ENCODE measurements around the gene RAI14. TPM values are rescaled to one million over a fixed set of nuclear protein-coding genes. Genes with fewer than 3 reads are reported as not detected.

The RAI14 gene
- total RNA-seq, 4 donors from 2014 or later = 24.2 to 40.1 (median 28.0) TPM

DNA sequence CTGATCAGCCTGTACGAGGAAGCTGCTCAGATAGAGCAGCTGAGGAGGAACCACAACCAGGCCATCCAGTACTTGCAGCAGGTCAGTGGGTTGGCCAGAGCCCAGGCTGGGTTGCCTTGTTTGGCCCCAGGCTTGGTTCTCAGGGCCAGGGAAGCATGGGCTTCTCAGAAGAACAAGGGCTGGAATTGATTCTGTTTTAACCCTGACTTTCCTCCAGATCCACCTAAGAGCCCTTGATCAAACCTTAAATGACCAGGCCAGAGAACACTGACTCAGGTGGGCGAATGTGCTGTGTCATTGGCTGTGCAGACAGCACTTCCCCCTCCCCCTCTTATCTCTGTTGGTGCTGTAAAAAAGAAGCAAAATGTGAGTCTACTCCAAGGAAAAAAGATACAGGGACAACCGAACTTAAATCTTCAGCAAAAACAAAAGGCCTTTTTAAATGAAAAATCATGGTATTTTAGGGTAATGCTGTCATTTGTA lies 210.9 kb downstream of the RAI14 start:
- H3K9me3 ChIP-seq = no peaks in the 10 kb centered on the region
- no peaks in the 10 kb centered on the region for H3K36me3 ChIP-seq
- WGBS = 69% methylated on average over 3 of the region's 3 CpGs
- TF ChIP-seq POLR2AphosphoS5 (IDR thresholded peaks at IDR 0.05) (no peak), POLR2A (IDR thresholded peaks at IDR 0.05) (no peak), EP300 (IDR thresholded peaks at IDR 0.05) (no peak)
- TF ChIP-seq, protein P1, sequence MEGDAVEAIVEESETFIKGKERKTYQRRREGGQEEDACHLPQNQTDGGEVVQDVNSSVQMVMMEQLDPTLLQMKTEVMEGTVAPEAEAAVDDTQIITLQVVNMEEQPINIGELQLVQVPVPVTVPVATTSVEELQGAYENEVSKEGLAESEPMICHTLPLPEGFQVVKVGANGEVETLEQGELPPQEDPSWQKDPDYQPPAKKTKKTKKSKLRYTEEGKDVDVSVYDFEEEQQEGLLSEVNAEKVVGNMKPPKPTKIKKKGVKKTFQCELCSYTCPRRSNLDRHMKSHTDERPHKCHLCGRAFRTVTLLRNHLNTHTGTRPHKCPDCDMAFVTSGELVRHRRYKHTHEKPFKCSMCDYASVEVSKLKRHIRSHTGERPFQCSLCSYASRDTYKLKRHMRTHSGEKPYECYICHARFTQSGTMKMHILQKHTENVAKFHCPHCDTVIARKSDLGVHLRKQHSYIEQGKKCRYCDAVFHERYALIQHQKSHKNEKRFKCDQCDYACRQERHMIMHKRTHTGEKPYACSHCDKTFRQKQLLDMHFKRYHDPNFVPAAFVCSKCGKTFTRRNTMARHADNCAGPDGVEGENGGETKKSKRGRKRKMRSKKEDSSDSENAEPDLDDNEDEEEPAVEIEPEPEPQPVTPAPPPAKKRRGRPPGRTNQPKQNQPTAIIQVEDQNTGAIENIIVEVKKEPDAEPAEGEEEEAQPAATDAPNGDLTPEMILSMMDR (IDR thresholded peaks at IDR 0.05) = no peak
- H3K27ac ChIP-seq = no peak overlapping the region
- DNase-seq (ENCODE audit: low spot score in 2 of 2) = no peak
- H3K4me1 ChIP-seq = peaks cover 5% of the 10 kb centered on the region
- H3K4me3 ChIP-seq = no peak overlapping the region
- H3K27me3 ChIP-seq = no peaks in the 10 kb centered on the region

DNA sequence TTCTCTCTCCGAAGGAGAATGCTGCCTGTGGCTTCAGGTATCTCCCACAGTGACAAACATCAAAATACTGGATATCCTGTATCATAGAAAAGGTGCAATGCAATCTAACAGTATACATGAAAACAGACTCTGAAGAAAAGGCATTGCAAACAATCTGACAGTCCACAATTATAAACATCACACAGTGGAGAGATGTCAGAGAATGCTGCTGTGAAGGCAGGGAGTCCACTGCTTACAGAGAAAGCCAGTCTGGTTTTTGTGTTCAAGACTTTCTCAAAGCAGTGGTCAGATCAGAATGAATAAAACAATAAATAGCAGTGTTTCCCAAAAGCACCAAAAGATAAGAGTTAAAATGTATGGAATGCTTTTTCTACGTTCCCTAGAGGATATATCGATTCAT lies 211.5 kb downstream of the RAI14 start:
- WGBS = 83% methylated on average over 3 of the region's 3 CpGs
- Histone ChIP-seq H3K27ac (no peak overlapping the region), H3K36me3 (no peaks in the 10 kb centered on the region), H3K27me3 (no peaks in the 10 kb centered on the region), H3K9me3 (no peaks in the 10 kb centered on the region), H3K4me3 (no peak overlapping the region), H3K4me1 (peaks cover 5% of the 10 kb centered on the region)
- no peak for TF ChIP-seq EP300 (IDR thresholded peaks at IDR 0.05)
- DNase-seq (ENCODE audit: low spot score in 2 of 2) = no peak

DNA sequence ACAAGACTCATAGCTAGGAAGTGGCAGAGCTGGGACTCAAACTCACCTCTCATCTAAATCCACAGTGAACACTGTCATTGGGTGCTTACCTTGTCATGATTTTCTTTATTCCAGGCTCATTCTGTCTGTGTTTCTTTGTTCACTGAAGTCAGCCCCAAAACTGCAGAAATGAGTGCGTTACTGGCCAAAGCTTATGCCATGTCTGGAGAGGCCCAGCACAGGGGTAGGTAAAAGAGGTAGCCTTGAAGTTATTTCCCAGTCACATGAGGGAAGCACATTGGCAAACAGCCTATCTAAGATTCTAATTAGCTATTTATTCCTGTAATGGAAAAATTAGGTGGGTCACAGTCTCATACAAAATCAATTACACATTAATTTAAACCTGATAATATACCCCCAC lies 212.7 kb downstream of the RAI14 start:
- Histone ChIP-seq H3K36me3 (no peaks in the 10 kb centered on the region), H3K27ac (no peak overlapping the region), H3K27me3 (no peaks in the 10 kb centered on the region), H3K4me3 (no peak overlapping the region), H3K9me3 (no peaks in the 10 kb centered on the region), H3K4me1 (peaks cover 5% of the 10 kb centered on the region)
- no peak for DNase-seq (ENCODE audit: low spot score in 2 of 2)
- TF ChIP-seq POLR2AphosphoS5 (IDR thresholded peaks at IDR 0.05) = no peak
- TF ChIP-seq, protein P1 (IDR thresholded peaks at IDR 0.05) = no peak
- no peak for TF ChIP-seq POLR2A (IDR thresholded peaks at IDR 0.05)
- no peak for TF ChIP-seq EP300 (IDR thresholded peaks at IDR 0.05)
- 95% methylated on average over 1 of the region's 1 CpG for WGBS

DNA sequence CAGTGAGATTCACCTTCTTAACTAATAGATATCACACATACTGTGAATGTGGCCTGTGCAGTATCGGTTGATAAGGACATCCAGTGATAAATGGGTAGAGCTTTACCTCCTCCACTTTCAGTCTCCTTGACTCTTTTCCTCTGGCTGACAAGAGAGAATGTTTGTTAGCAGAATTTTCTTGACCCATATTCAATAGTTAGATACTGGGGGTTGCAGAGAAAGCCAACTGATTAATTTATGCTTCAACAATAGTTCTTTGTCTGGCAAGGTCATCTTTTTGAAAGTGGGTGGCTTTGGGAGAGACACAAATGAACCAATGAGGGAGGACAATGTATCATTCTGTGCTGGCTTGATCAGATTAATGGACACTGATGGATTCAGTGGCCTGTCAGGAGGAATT lies 213.1 kb downstream of the RAI14 start:
- H3K4me3 ChIP-seq = no peak overlapping the region
- TF ChIP-seq EP300 (IDR thresholded peaks at IDR 0.05) (no peak), POLR2AphosphoS5 (IDR thresholded peaks at IDR 0.05) (no peak), POLR2A (IDR thresholded peaks at IDR 0.05) (no peak)
- TF ChIP-seq, protein P1 (IDR thresholded peaks at IDR 0.05) = no peak
- peaks cover 5% of the 10 kb centered on the region for H3K4me1 ChIP-seq
- DNase-seq (ENCODE audit: low spot score in 2 of 2) = no peak
- H3K27me3 ChIP-seq = no peaks in the 10 kb centered on the region
- no peaks in the 10 kb centered on the region for H3K36me3 ChIP-seq
- 88% methylated on average over 1 of the region's 1 CpG for WGBS
- no peak overlapping the region for H3K27ac ChIP-seq
- no peaks in the 10 kb centered on the region for H3K9me3 ChIP-seq

DNA sequence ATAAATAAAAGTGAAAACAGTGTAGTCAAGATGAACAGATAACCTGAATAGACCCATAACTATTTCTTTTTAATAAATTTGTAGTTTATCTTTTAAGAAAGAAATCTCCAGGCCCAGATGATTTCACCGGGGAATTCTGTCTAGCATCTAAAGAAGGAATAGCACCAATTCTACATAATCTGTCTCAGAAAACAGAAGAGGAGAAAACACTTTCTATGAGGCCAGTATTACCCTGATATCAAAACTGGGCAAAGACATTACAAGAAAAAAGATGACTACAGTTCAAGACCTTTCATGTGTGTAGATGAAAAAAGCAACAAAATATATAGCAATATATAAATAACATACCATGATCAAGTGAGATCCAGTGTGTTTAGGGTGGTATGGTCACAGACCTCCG lies 214.3 kb downstream of the RAI14 start:
- Histone ChIP-seq H3K27ac (no peak overlapping the region), H3K4me3 (no peak overlapping the region), H3K4me1 (peaks cover 5% of the 10 kb centered on the region), H3K27me3 (no peaks in the 10 kb centered on the region), H3K9me3 (no peaks in the 10 kb centered on the region), H3K36me3 (no peaks in the 10 kb centered on the region)
- DNase-seq (ENCODE audit: low spot score in 2 of 2) = no peak
- WGBS = 97% methylated on average over 2 of the region's 2 CpGs
- no peak for TF ChIP-seq EP300 (IDR thresholded peaks at IDR 0.05)
- TF ChIP-seq, protein P1 (IDR thresholded peaks at IDR 0.05) = no peak
- TF ChIP-seq POLR2AphosphoS5 (IDR thresholded peaks at IDR 0.05) = no peak
- no peak for TF ChIP-seq POLR2A (IDR thresholded peaks at IDR 0.05)

DNA sequence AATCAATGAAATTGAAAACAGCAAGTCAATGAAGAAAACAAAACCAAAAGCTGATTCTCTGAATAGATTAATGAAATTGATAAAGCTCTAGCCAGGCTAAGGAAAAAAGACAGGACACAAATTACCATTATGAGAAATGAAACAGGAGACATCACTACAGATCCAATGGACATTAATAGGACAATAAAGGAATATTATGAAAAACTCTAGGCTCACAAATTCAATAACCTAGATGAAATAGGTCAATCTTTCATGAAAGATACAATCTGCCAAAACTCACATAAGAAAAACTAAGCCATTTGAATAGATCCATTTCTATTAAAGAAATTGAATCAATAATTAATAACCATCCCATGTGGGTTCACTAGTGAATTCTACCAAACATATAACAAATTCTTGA lies 220.1 kb downstream of the RAI14 start:
- Histone ChIP-seq H3K36me3 (no peaks in the 10 kb centered on the region), H3K9me3 (no peaks in the 10 kb centered on the region), H3K4me3 (no peak overlapping the region), H3K4me1 (no peaks in the 10 kb centered on the region), H3K27ac (no peak overlapping the region), H3K27me3 (no peaks in the 10 kb centered on the region)
- TF ChIP-seq POLR2AphosphoS5 (IDR thresholded peaks at IDR 0.05) = no peak
- TF ChIP-seq, protein P1 (IDR thresholded peaks at IDR 0.05) = no peak
- TF ChIP-seq POLR2A (IDR thresholded peaks at IDR 0.05) = no peak
- TF ChIP-seq EP300 (IDR thresholded peaks at IDR 0.05) = no peak
- DNase-seq (ENCODE audit: low spot score in 2 of 2) = no peak
